GM19372 (cell line): ENCODE results near the gene ERCC6.

Experiments used
- ATAC-seq: cut with Tn5 transposase; IDR thresholded peaks from one replicate; pipeline ENCODE4 v1.9.1; 2021; ENCODE audit warnings: mild to moderate bottlenecking, low read depth, moderate library complexity; ENCODE audit not compliant: unreplicated experiment

The ERCC6 gene

GRCh38 chr10:49516216-49516970, 22.5 kb downstream of the ERCC6 start:
- ATAC-seq, result no peak

- ATAC-seq, result no peak
These were observed 26.7 kb downstream of the ERCC6 start for GRCh38 chr10:49512121-49512809.

- ATAC-seq, result no peak
These were observed 29.1 kb downstream of the ERCC6 start for GRCh38 chr10:49509771-49510303.

GRCh38 chr10:49508654-49509053, 30.3 kb downstream of the ERCC6 start:
- ATAC-seq, result no peak

- no peak for ATAC-seq
These were observed 30.7 kb downstream of the ERCC6 start for GRCh38 chr10:49508249-49508648.

- ATAC-seq, result no peak
These were observed 33.3 kb downstream of the ERCC6 start for GRCh38 chr10:49505589-49505988.

- ATAC-seq, result no peak
These were observed 33.8 kb downstream of the ERCC6 start for GRCh38 chr10:49505076-49505475.

GRCh38 chr10:49504528-49504927, 34.4 kb downstream of the ERCC6 start:
- no peak for ATAC-seq

- ATAC-seq, result no peak
These were observed 36.6 kb downstream of the ERCC6 start for GRCh38 chr10:49502358-49502757.

GRCh38 chr10:49500412-49500811, 38.5 kb downstream of the ERCC6 start:
- ATAC-seq, result no peak

- no peak for ATAC-seq
These were observed 39.5 kb downstream of the ERCC6 start for GRCh38 chr10:49499305-49499851.

- ATAC-seq, result no peak
These were observed 40.5 kb downstream of the ERCC6 start for GRCh38 chr10:49498425-49498824.

GRCh38 chr10:49497358-49497757, 41.6 kb downstream of the ERCC6 start:
- no peak for ATAC-seq

- ATAC-seq, result no peak
These were observed 50.7 kb downstream of the ERCC6 start for GRCh38 chr10:49488056-49488717.

GRCh38 chr10:49486738-49487137, 52.2 kb downstream of the ERCC6 start:
- ATAC-seq, result no peak

GRCh38 chr10:49486009-49486408, 52.9 kb downstream of the ERCC6 start:
- no peak for ATAC-seq

GRCh38 chr10:49484486-49485235, 54.3 kb downstream of the ERCC6 start:
- ATAC-seq, result no peak

- ATAC-seq, result no peak
These were observed 60.1 kb downstream of the ERCC6 start for GRCh38 chr10:49478819-49479218.

GRCh38 chr10:49474901-49475300, 64.0 kb downstream of the ERCC6 start:
- no peak for ATAC-seq

- ATAC-seq, result no peak
These were observed 67.4 kb downstream of the ERCC6 start for GRCh38 chr10:49471532-49471931.
